SK-N-SH (cell line): ENCODE results near the gene TRIM28. TPM values are rescaled to one million over a fixed set of nuclear protein-coding genes. Genes with fewer than 3 reads are reported as not detected.

Source experiments
- CTCF ChIA-PET: fragments of 300-600, 350-600 bp; formaldehyde crosslinking; extraction: SDS; loops from one replicate; lab custom pipeline; 2021; lab: Yijun Ruan, JAX
- POLR2A ChIA-PET: fragments of 350-600 bp; sonication (Branson Sonifier 250); formaldehyde crosslinking; extraction: SDS; loops from one replicate; lab custom pipeline; 2020; ENCODE audit warnings: antibody characterized with exemption, inconsistent platforms; lab: Yijun Ruan, JAX
- DNase-seq: peaks from one replicate; pipeline ENCODE4 v3.0.0; 2012
- H2AFZ ChIP-seq: fragments of 200-600 bp; sonication (generic); 2 replicates; pipeline ENCODE4 v1.8.1; 2016; ENCODE audit warnings: antibody characterized with exemption, mild to moderate bottlenecking, low read depth
- H3F3A ChIP-seq: fragments of 200-600 bp; sonication (generic); replicated peaks from 2 replicates; pipeline ENCODE3; 2016; ENCODE audit warnings: antibody characterized with exemption, mild to moderate bottlenecking; ENCODE audit not compliant: insufficient read depth
- H3K27ac ChIP-seq, 2 experiments: fragments of 200-500 bp in 1 of 2; fragments of 200-600 bp in 1 of 2; sonication (Bioruptor generic) in 1 of 2; sonication (generic), shearing (Covaris generic) in 1 of 2; 2 replicates each; pipeline versions ENCODE4 v1.5.1 to v1.6.1; 2014 to 2016; ENCODE audit warnings: low read depth in 2 of 2, inconsistent platforms in 1 of 2, low read length in 1 of 2, mild to moderate bottlenecking in 1 of 2, mixed read lengths in 1 of 2
- H3K27me3 ChIP-seq: fragments of 200-600 bp; sonication (generic), shearing (Covaris generic); 2 replicates; pipeline ENCODE4 v1.6.1; 2016; ENCODE audit warnings: mixed run types; ENCODE audit not compliant: insufficient read depth
- H3K36me3 ChIP-seq, 2 experiments: fragments of 200-500 bp in 1 of 2; fragments of 200-600 bp in 1 of 2; sonication (Bioruptor generic) in 1 of 2; sonication (generic) in 1 of 2; replicated peaks in 1 of 2; 2 replicates each; pipeline versions ENCODE3 to v1.5.1; 2014 to 2016; ENCODE audit warnings: low read length in 1 of 2, mild to moderate bottlenecking in 1 of 2; ENCODE audit not compliant: insufficient read depth in 2 of 2, control insufficient read depth in 1 of 2
- H3K4me1 ChIP-seq, 2 experiments: fragments of 200-500 bp in 1 of 2; fragments of 200-600 bp in 1 of 2; sonication (Bioruptor generic) in 1 of 2; sonication (generic), shearing (Covaris generic) in 1 of 2; 2 replicates each; pipeline versions ENCODE4 v1.5.1 to v1.6.1; 2014 to 2016; ENCODE audit warnings: low read depth in 1 of 2, low read length in 1 of 2, mixed run types in 1 of 2; ENCODE audit not compliant: insufficient read depth in 2 of 2, control insufficient read depth in 1 of 2
- H3K4me2 ChIP-seq: fragments of 200-600 bp; sonication (generic), shearing (Covaris generic); 2 replicates; pipeline ENCODE4 v1.6.1; 2017; ENCODE audit warnings: mixed run types
- H3K4me3 ChIP-seq, 2 experiments: fragments of 200-500 bp in 1 of 2; fragments of 200-600 bp in 1 of 2; sonication (Bioruptor generic) in 1 of 2; sonication (generic), shearing (Covaris generic) in 1 of 2; 2 replicates each; pipeline versions ENCODE4 v1.5.1 to v1.8.1; 2014 to 2016; ENCODE audit warnings: low read depth in 2 of 2, inconsistent platforms in 1 of 2, low read length in 1 of 2, mild to moderate bottlenecking in 1 of 2, mixed read lengths in 1 of 2, moderate library complexity in 1 of 2
- H3K79me2 ChIP-seq: fragments of 200-600 bp; sonication (generic); 2 replicates; pipeline ENCODE4 v1.8.1; 2017; ENCODE audit warnings: mild to moderate bottlenecking; ENCODE audit not compliant: insufficient read depth
- H3K9ac ChIP-seq: fragments of 200-600 bp; sonication (generic); 2 replicates; pipeline ENCODE4 v1.6.1; 2017; ENCODE audit warnings: mixed run types
- H3K9me2 ChIP-seq: fragments of 200-600 bp; sonication (generic); 2 replicates; pipeline ENCODE4 v1.6.1; 2017; ENCODE audit warnings: mixed run types
- H3K9me3 ChIP-seq: fragments of 200-600 bp; sonication (generic); 2 replicates; pipeline ENCODE4 v1.6.1; 2017; ENCODE audit warnings: mixed run types, mild to moderate bottlenecking, moderate library complexity
- H4K20me1 ChIP-seq: fragments of 200-600 bp; sonication (generic); 2 replicates; pipeline ENCODE4 v1.6.1; 2017; ENCODE audit warnings: mild to moderate bottlenecking, mixed run types; ENCODE audit not compliant: insufficient read depth
- CHD2 ChIP-seq: fragments of 150-350 bp; IDR thresholded peaks from 2 replicates; pipeline ENCODE4 v1.6.1; 2018; ENCODE audit warnings: low read length; ENCODE audit not compliant: partially characterized antibody
- EP300 ChIP-seq, 2 experiments: IDR thresholded peaks; 2 replicates each; pipeline versions ENCODE4 v1.4.0 to v1.6.1; 2012; ENCODE audit warnings: borderline replicate concordance in 1 of 2, low read depth in 1 of 2, low read length in 1 of 2
- EZH2phosphoT487 ChIP-seq: fragments of 200-600 bp; sonication (generic); IDR thresholded peaks from 2 replicates; pipeline ENCODE4 v1.6.1; 2017; ENCODE audit warnings: low read depth, mixed run types, mild to moderate bottlenecking, antibody characterized with exemption, moderate library complexity, borderline replicate concordance
- FOSL2 ChIP-seq: IDR thresholded peaks from 2 replicates; pipeline ENCODE4 v1.4.0; 2012; ENCODE audit warnings: low read depth, mild to moderate bottlenecking, moderate library complexity, borderline replicate concordance
- GABPA ChIP-seq: IDR thresholded peaks from 2 replicates; pipeline ENCODE4 v1.4.0; 2012; ENCODE audit warnings: low read depth, mild to moderate bottlenecking
- IRF3 ChIP-seq: fragments of 150-350 bp; IDR thresholded peaks from 2 replicates; pipeline ENCODE4 v1.6.1; 2016; ENCODE audit warnings: mild to moderate bottlenecking, low read depth, low read length
- TAF1 ChIP-seq: IDR thresholded peaks from 2 replicates; pipeline ENCODE4 v1.6.1; 2012; ENCODE audit warnings: low read depth, mild to moderate bottlenecking, low read length, moderate library complexity, borderline replicate concordance
- WGBS: methylation state at CpG from one replicate; pipeline ENCODE4 v1.1.6; 2017; ENCODE audit warnings: low lambda C conversion rate; 5-methylcytosine and 5-hydroxymethylcytosine counted together
- polyA plus RNA-seq, 3 experiments: library from polyadenylated mRNA; depleted of rRNA; stranded (reverse); fragments of >200 nt; gene quantifications; 2 replicates each; pipeline ENCODE4 v1.2.3, GENCODE V29; 2012
- TF ChIP-seq, protein P1 (sequence below): IDR thresholded peaks from 2 replicates; pipeline ENCODE4 v1.4.0; 2012; ENCODE audit warnings: low read depth, borderline replicate concordance

The TRIM28 gene
- polyA plus RNA-seq, 1 of the 3 experiments (the other 2 are of a cell fraction) = 594 TPM

GRCh38 chr19:58547323-58548312 is 3.8 kb downstream of the TRIM28 start (continued):
- TF ChIP-seq IRF3 = no peak
- TF ChIP-seq FOSL2 = no peak
- TF ChIP-seq CHD2 = no peak
- no peak for TF ChIP-seq EZH2phosphoT487
- TF ChIP-seq TAF1 = no peak

GRCh38 chr19:58548859-58549663 is 5.2 kb downstream of the TRIM28 start:
- CTCF ChIA-PET = interaction anchor here (9.1 kb wide), 1 partner anchor 30 kb away, joined by 81 read pairs; the partner anchor contains the start of gene ZBTB45
- 77% methylated on average over 2 of the region's 20 CpGs for WGBS
- no peak overlapping the region for H3K4me3 ChIP-seq
- H3K4me1 ChIP-seq = peaks cover 15 to 30% of the 10 kb centered on the region in 2 experiments; a peak in 3 of 4 replicates
- peaks cover 56% of the 10 kb centered on the region for H4K20me1 ChIP-seq
- H3K36me3 ChIP-seq = peaks cover 45 to 74% of the 10 kb centered on the region in 2 experiments
- H3F3A ChIP-seq = peaks cover 43% of the 10 kb centered on the region
- DNase-seq = no peak
- H3K9me2 ChIP-seq = no peaks in the 10 kb centered on the region
- no peak overlapping the region for H3K9ac ChIP-seq
- POLR2A ChIA-PET = interaction anchor here (0.6 to 1.1 kb wide), 2 partner anchors 10 to 160 kb away, joined by 5 read pairs; no protein-coding TSS in a partner anchor
- no peaks in the 10 kb centered on the region for H3K9me3 ChIP-seq
- TF ChIP-seq EP300 (IDR thresholded peaks at IDR 0.05; ENCODE audit: borderline replicate concordance in 1 of 2, low read depth in 1 of 2, low read length in 1 of 2) = no peak
- TF ChIP-seq GABPA = no peak
- TF ChIP-seq, protein P1, sequence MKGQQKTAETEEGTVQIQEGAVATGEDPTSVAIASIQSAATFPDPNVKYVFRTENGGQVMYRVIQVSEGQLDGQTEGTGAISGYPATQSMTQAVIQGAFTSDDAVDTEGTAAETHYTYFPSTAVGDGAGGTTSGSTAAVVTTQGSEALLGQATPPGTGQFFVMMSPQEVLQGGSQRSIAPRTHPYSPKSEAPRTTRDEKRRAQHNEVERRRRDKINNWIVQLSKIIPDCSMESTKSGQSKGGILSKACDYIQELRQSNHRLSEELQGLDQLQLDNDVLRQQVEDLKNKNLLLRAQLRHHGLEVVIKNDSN = no peak
- peaks cover 68% of the 10 kb centered on the region for H3K79me2 ChIP-seq
- no peak overlapping the region for H3K4me2 ChIP-seq
- no peak overlapping the region for H2AFZ ChIP-seq
- H3K27me3 ChIP-seq = no peaks in the 10 kb centered on the region
- no peak overlapping the region for H3K27ac ChIP-seq
